ENCODE results near the gene SPTLC2. TPM values are rescaled to one million over a fixed set of nuclear protein-coding genes. Genes with fewer than 3 reads are reported as not detected.
A peak's percentile ranks its signal among the peaks of the same experiment; 100 is the strongest.

SPTLC2 gene
- total and polyA plus RNA-seq, 2 experiments from 2014 or later = 33.6 to 34.2 TPM

GRCh38 chr14:77648520-77649200 lies 32.2 kb upstream of the SPTLC2 start:
- DNase-seq (ENCODE audit: low spot score) = no peak

DNA sequence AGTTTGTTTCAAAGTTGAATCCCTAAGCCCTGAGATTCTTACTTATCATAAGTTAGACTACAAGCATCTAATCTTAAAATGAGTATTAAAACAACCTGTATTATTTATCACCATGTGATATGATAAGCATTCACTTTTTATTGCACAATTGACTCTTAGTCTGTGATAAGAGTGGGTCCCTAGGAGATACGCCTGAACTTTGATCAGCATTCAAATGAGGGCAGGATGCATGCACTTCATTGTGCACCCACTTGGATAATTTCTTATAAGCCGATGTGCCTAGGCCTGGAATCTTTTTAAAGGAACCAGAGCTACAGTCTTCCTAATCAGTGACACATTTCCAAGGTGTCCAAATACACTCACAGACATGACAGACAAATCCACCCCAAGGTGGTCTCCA lies 31.4 kb upstream of the SPTLC2 start:
- peak; percentile 25 for DNase-seq (ENCODE audit: low spot score)
- Histone ChIP-seq H3K27ac (peak overlapping the region; percentile 38), H4K20me1 (ENCODE audit: insufficient read depth, poor library complexity, severe bottlenecking) (no peaks in the 10 kb centered on the region), H2AFZ (no peak overlapping the region), H3K4me1 (ENCODE audit: insufficient read depth) (no peaks in the 10 kb centered on the region), H3K9me3 (ENCODE audit: low read depth) (no peaks in the 10 kb centered on the region), H3K4me2 (no peak overlapping the region), H3K9me2 (replicated peaks; ENCODE audit: insufficient read depth) (no peaks in the 10 kb centered on the region), H3K27me3 (no peaks in the 10 kb centered on the region), H3K36me3 (replicated peaks; ENCODE audit: insufficient read depth, low read depth) (no peaks in the 10 kb centered on the region), H3K79me2 (no peaks in the 10 kb centered on the region), H3K4me3 (no peak overlapping the region)
- TF ChIP-seq EZH2phosphoT487 (IDR thresholded peaks at IDR 0.05; ENCODE audit: low read depth, severe bottlenecking, unreplicated experiment) = no peak
- no peak for TF ChIP-seq CTCF (IDR thresholded peaks at IDR 0.05; ENCODE audit: poor library complexity)
- TF ChIP-seq EZH2 (IDR thresholded peaks at IDR 0.05; ENCODE audit: borderline replicate concordance) = no peak
- WGBS (ENCODE audit: low lambda C conversion rate, missing lambda C conversion rate) = 55% methylated on average over 2 of the region's 2 CpGs

More at GRCh38 chr14:77648520-77649200, 32.2 kb upstream of the SPTLC2 start:
- Histone ChIP-seq H3K79me2 (no peaks in the 10 kb centered on the region), H3K4me3 (no peak overlapping the region), H3K9me2 (replicated peaks; ENCODE audit: insufficient read depth) (no peaks in the 10 kb centered on the region), H2AFZ (no peak overlapping the region), H3K9me3 (ENCODE audit: low read depth) (no peaks in the 10 kb centered on the region), H3K27me3 (no peaks in the 10 kb centered on the region), H3K27ac (peak overlapping the region; percentile 40), H3K4me1 (ENCODE audit: insufficient read depth) (no peaks in the 10 kb centered on the region), H4K20me1 (ENCODE audit: insufficient read depth, poor library complexity, severe bottlenecking) (no peaks in the 10 kb centered on the region), H3K4me2 (no peak overlapping the region), H3K36me3 (replicated peaks; ENCODE audit: insufficient read depth, low read depth) (no peaks in the 10 kb centered on the region)
- 44% methylated on average over 2 of the region's 2 CpGs for WGBS (ENCODE audit: low lambda C conversion rate, missing lambda C conversion rate)
- TF ChIP-seq CTCF (IDR thresholded peaks at IDR 0.05; ENCODE audit: poor library complexity) = no peak
- no peak for TF ChIP-seq EZH2 (IDR thresholded peaks at IDR 0.05; ENCODE audit: borderline replicate concordance)
- TF ChIP-seq EZH2phosphoT487 (IDR thresholded peaks at IDR 0.05; ENCODE audit: low read depth, severe bottlenecking, unreplicated experiment) = no peak

GRCh38 chr14:77646907-77647306 lies 30.5 kb upstream of the SPTLC2 start:
- 91% methylated on average over 4 of the region's 4 CpGs for WGBS (ENCODE audit: low lambda C conversion rate, missing lambda C conversion rate)
- Histone ChIP-seq H3K27ac (no peak overlapping the region), H3K4me1 (ENCODE audit: insufficient read depth) (no peaks in the 10 kb centered on the region), H3K36me3 (replicated peaks; ENCODE audit: insufficient read depth, low read depth) (no peaks in the 10 kb centered on the region), H3K9me2 (replicated peaks; ENCODE audit: insufficient read depth) (no peaks in the 10 kb centered on the region), H3K79me2 (no peaks in the 10 kb centered on the region), H3K9me3 (ENCODE audit: low read depth) (no peaks in the 10 kb centered on the region), H2AFZ (no peak overlapping the region), H3K27me3 (no peaks in the 10 kb centered on the region), H4K20me1 (ENCODE audit: insufficient read depth, poor library complexity, severe bottlenecking) (no peaks in the 10 kb centered on the region), H3K4me2 (no peak overlapping the region), H3K4me3 (no peak overlapping the region)
- TF ChIP-seq EZH2phosphoT487 (IDR thresholded peaks at IDR 0.05; ENCODE audit: low read depth, severe bottlenecking, unreplicated experiment) (no peak), EZH2 (IDR thresholded peaks at IDR 0.05; ENCODE audit: borderline replicate concordance) (no peak), CTCF (IDR thresholded peaks at IDR 0.05; ENCODE audit: poor library complexity) (no peak)
- DNase-seq (ENCODE audit: low spot score) = no peak
